T-helper 1 cell treated with Interleukin-12 subunit alpha and Interleukin-12 subunit beta and Interleukin-4 antibody, amounts not matched to agents 30 μg/mL and 1 μg/mL, for 36 hours (primary cell): ENCODE measurements around the gene EFCAB12.
"Not testable (repeated sequence)": the region's sequence is repeated elsewhere in the genome, so short reads cannot be mapped to it uniquely, and the experiment has no call there.

Source experiments
- H3K27ac Mint-ChIP-seq: one replicate; pipeline ENCODE4 v1.8.0; 2021; ENCODE audit warnings: mild to moderate bottlenecking, mixed read lengths
- H3K27me3 Mint-ChIP-seq: one replicate; pipeline ENCODE4 v1.8.0; 2021; ENCODE audit warnings: low read depth, mixed read lengths
- H3K36me3 Mint-ChIP-seq: one replicate; pipeline ENCODE4 v1.8.0; 2021; ENCODE audit warnings: low read depth, mixed read lengths
- H3K4me1 Mint-ChIP-seq: one replicate; pipeline ENCODE4 v1.8.0; 2021; ENCODE audit warnings: low read depth, mixed read lengths
- H3K4me3 Mint-ChIP-seq: one replicate; pipeline ENCODE4 v1.8.0; 2021; ENCODE audit warnings: mild to moderate bottlenecking, moderate library complexity, mixed read lengths
- H3K9me3 Mint-ChIP-seq: one replicate; pipeline ENCODE4 v1.8.0; 2021; ENCODE audit warnings: mixed read lengths

EFCAB12 gene

GRCh38 chr3:129365296-129366136 is 62.9 kb downstream of the EFCAB12 start:
- no peaks in the 10 kb centered on the region for H3K9me3 Mint-ChIP-seq
- no peaks in the 10 kb centered on the region for H3K36me3 Mint-ChIP-seq
- H3K4me1 Mint-ChIP-seq, result no peaks in the 10 kb centered on the region
- no peak overlapping the region for H3K27ac Mint-ChIP-seq
- no peaks in the 10 kb centered on the region for H3K27me3 Mint-ChIP-seq
- H3K4me3 Mint-ChIP-seq, result no peak overlapping the region

DNA sequence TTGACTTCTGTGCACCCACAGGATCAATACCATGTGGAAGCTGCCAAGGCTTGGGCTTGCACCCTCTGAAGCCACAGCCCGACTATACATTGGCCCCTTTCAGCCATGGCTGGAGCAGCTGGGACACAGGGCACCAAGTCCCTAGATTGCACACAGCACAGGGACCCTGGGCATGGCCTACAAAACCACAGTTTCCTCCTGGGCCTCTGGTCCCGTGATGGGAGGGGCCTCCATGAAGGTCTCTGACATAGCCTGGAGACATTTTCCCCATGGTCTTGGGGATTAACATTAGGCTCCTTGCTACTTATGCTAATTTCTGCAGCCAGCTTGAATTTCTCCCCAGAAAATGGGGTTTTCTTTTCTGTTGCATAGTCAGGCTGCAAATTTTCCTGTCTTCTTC is 63.6 kb downstream of the EFCAB12 start:
- not testable (repeated sequence) for H3K4me1 Mint-ChIP-seq, H3K9me3 Mint-ChIP-seq, H3K4me3 Mint-ChIP-seq, H3K27ac Mint-ChIP-seq, H3K36me3 Mint-ChIP-seq, H3K27me3 Mint-ChIP-seq

- H3K4me3 Mint-ChIP-seq, H3K27ac Mint-ChIP-seq, H3K9me3 Mint-ChIP-seq, H3K36me3 Mint-ChIP-seq, H3K4me1 Mint-ChIP-seq, H3K27me3 Mint-ChIP-seq: not testable (repeated sequence)
Observed at GRCh38 chr3:129363356-129363755, 65.1 kb downstream of the EFCAB12 start.

- Mint-ChIP-seq H3K27me3 (no peaks in the 10 kb centered on the region), H3K27ac (no peak overlapping the region), H3K9me3 (no peaks in the 10 kb centered on the region), H3K4me1 (no peaks in the 10 kb centered on the region), H3K36me3 (no peaks in the 10 kb centered on the region), H3K4me3 (no peak overlapping the region)
Observed at GRCh38 chr3:129360705-129361460, 67.6 kb downstream of the EFCAB12 start.

- no peaks in the 10 kb centered on the region for H3K36me3 Mint-ChIP-seq
- H3K4me1 Mint-ChIP-seq, result no peaks in the 10 kb centered on the region
- no peak overlapping the region for H3K4me3 Mint-ChIP-seq
- no peak overlapping the region for H3K27ac Mint-ChIP-seq
- no peaks in the 10 kb centered on the region for H3K27me3 Mint-ChIP-seq
- no peaks in the 10 kb centered on the region for H3K9me3 Mint-ChIP-seq
Observed at GRCh38 chr3:129360171-129360611, 68.2 kb downstream of the EFCAB12 start.

DNA sequence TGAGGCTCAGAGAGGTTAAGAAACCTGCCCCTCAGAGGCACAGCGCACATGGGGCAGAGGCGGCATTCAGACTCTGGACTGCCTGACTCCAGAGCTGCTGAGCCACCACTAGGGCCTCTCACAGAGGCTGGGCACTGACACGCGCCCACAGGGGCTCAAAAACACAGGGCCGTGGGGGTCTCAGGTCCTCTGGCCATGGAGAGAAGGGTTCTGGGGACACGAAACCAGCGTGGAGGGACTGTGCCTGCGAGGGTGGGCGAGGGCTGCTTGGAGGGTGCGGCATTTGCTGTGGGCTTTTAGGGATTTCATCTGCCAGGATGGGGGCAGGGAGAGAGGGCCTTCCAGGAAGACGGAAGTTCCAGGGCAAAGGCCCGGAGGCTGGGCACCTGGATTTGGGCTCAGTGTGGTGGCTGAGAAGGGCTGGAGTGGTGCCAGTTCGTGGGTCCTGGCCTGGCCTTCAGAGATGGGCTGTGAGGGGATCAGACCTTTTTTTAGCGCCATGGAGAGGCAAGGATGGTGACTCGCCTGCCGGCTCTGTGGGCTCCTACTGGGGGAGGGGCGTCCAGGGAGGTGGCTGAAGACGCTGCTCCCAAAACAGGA is 69.6 kb downstream of the EFCAB12 start:
- H3K9me3 Mint-ChIP-seq, result no peaks in the 10 kb centered on the region
- no peak overlapping the region for H3K27ac Mint-ChIP-seq
- no peaks in the 10 kb centered on the region for H3K27me3 Mint-ChIP-seq
- no peaks in the 10 kb centered on the region for H3K4me1 Mint-ChIP-seq
- no peaks in the 10 kb centered on the region for H3K36me3 Mint-ChIP-seq
- no peak overlapping the region for H3K4me3 Mint-ChIP-seq

DNA sequence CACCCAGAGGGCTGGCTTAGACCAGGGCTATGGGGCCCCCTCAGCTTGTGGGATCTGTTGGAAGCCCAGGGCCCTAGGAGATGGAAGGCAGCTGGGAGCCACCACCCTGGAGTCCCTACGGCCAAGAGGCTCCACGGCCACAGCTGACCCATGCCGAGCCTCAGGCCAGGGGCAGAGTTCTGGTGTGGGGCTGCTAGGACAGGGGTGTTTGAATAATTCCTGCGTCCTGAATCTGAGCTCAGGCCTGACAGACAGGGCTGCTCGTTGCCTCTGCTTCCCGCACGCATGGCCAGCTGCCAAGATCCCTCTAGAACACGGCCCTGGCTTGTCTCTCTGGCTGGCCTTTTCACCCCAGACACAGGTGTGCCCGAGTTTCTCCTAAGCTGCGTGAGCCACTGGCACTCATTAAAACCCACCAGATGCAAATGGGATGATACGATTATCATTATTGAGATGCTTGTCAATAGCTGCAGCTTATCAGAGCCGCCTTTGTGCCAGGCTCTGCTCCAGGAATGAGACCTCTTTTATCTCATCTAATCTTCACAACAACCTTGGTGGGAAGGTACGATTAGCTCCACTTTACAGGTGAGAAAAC is 70.2 kb downstream of the EFCAB12 start:
- H3K36me3 Mint-ChIP-seq, result no peaks in the 10 kb centered on the region
- H3K4me3 Mint-ChIP-seq, result no peak overlapping the region
- no peak overlapping the region for H3K27ac Mint-ChIP-seq
- no peaks in the 10 kb centered on the region for H3K9me3 Mint-ChIP-seq
- H3K27me3 Mint-ChIP-seq, result no peaks in the 10 kb centered on the region
- H3K4me1 Mint-ChIP-seq, result no peaks in the 10 kb centered on the region

- H3K36me3 Mint-ChIP-seq, result no peaks in the 10 kb centered on the region
- no peaks in the 10 kb centered on the region for H3K4me1 Mint-ChIP-seq
- H3K9me3 Mint-ChIP-seq, result no peaks in the 10 kb centered on the region
- H3K27me3 Mint-ChIP-seq, result no peaks in the 10 kb centered on the region
- H3K4me3 Mint-ChIP-seq, result no peak overlapping the region
- no peak overlapping the region for H3K27ac Mint-ChIP-seq
Observed at GRCh38 chr3:129357616-129358015, 70.8 kb downstream of the EFCAB12 start.

DNA sequence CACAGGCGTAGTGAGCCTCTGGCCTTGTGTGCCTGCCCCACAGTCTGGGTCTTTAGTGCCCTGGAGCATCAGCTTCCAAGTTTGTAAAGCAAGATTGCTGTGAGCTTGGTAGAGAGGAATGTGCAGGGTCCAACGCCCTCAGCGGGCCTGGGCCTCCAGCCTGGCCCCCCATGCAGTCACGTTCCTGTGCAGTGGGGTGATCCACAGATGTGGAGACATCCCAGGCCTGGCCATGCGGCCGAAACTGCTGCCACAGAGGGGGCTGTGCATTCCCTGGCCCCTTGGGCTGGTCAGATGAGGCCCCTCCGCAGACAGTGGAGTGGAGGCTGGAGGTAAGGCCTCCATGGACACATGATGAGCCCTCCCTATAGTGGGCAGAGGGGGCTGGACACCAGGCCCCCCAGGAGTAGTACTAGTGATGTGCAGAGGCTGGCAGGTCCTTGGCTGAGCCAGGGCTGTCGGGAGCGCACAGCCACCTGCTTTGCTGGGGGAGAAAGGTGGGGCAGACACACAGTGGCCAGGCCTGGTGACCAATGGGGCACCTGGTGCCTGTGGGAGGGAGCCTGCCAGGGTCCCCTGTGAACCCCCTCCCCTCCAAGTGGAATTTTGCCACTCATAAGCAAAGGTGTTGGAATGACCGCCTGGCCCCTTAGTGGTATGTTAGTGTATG is 71.5 kb downstream of the EFCAB12 start:
- Mint-ChIP-seq H3K9me3 (no peaks in the 10 kb centered on the region), H3K36me3 (no peaks in the 10 kb centered on the region), H3K4me3 (no peak overlapping the region), H3K27me3 (no peaks in the 10 kb centered on the region), H3K27ac (no peak overlapping the region), H3K4me1 (no peaks in the 10 kb centered on the region)

GRCh38 chr3:129353589-129353941 is 74.9 kb downstream of the EFCAB12 start:
- H3K4me1 Mint-ChIP-seq, result no peaks in the 10 kb centered on the region
- H3K27ac Mint-ChIP-seq, result no peak overlapping the region
- H3K9me3 Mint-ChIP-seq, result no peaks in the 10 kb centered on the region
- H3K27me3 Mint-ChIP-seq, result peaks cover 4% of the 10 kb centered on the region
- H3K4me3 Mint-ChIP-seq, result no peak overlapping the region
- H3K36me3 Mint-ChIP-seq, result no peaks in the 10 kb centered on the region

DNA sequence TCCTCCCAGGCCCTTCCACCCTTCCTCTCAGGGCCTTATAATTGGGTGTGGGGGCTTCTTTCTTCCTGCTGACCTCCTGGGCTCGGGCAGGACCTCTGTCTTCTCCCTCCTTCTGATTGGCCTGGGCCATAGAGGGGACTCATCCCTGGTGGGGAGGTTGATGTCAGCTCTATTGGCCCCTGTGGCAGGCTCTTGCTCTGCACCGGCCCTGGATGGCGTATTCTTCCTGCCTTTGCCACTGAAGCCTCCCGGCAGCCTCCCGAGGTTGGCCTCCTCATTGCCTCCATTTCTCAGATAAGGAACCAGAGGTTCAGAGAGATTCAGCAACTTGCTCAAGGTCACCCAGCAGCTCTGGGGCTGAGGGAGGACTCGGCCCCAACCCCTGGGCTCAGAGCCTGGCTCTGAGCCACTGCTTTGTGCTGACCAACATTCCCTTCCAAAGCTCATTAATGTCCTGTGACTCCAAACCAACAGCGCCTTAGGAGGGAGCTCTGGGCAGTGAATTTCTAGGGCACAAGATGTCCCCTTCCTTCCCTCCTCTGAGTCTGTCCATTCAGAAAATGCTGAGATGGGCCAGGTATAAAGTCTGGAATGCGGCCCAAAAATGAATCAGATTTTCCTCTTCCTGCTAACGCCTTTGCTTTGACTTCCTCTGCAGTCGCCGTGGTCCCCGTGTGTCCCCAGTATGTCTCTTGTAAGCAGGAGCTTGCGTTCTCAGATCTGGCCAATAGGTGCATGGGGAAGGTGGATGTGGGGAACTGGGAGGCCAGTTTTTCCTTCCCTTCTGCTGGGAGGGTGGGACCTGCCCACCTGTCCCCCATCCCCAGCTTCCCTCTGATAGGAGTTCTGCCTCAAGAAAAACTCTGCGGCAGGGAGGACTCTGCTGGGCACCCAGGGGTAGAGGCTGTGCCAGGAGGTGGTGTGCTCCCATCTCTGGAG is 75.5 kb downstream of the EFCAB12 start:
- H3K27ac Mint-ChIP-seq, result no peak overlapping the region
- peaks cover 4% of the 10 kb centered on the region for H3K27me3 Mint-ChIP-seq
- no peaks in the 10 kb centered on the region for H3K4me1 Mint-ChIP-seq
- H3K36me3 Mint-ChIP-seq, result no peaks in the 10 kb centered on the region
- no peak overlapping the region for H3K4me3 Mint-ChIP-seq
- no peaks in the 10 kb centered on the region for H3K9me3 Mint-ChIP-seq

- Mint-ChIP-seq H3K27me3 (peaks cover 4% of the 10 kb centered on the region), H3K27ac (no peak overlapping the region), H3K4me1 (peaks cover under 1% of the 10 kb centered on the region), H3K4me3 (no peak overlapping the region), H3K36me3 (no peaks in the 10 kb centered on the region), H3K9me3 (no peaks in the 10 kb centered on the region)
Observed at GRCh38 chr3:129352045-129352444, 76.4 kb downstream of the EFCAB12 start.
